SK-N-SH treated with all-trans-retinoic acid at 6 μM for 48 hours (cell line): ENCODE results near the gene SLC35A3.

ENCODE experiments used
- CSDC2 ChIP-seq: fragments of 250-450 bp; sonication (Bioruptor Pico); IDR thresholded peaks from 2 replicates; pipeline ENCODE4 v1.5.0; 2020; ENCODE audit warnings: mild to moderate bottlenecking, moderate library complexity
- ESRRG ChIP-seq: fragments of 250-450 bp; sonication (Bioruptor Pico); IDR thresholded peaks from 2 replicates; pipeline ENCODE4 v1.6.1; 2021; ENCODE audit warnings: mild to moderate bottlenecking
- SNAI2 ChIP-seq: fragments of 250-450 bp; sonication (Bioruptor Pico); IDR thresholded peaks from 2 replicates; pipeline ENCODE4 v1.5.0; 2020; ENCODE audit warnings: mild to moderate bottlenecking, moderate library complexity
- TCF4 ChIP-seq: fragments of 250-450 bp; sonication (Bioruptor Pico); IDR thresholded peaks from 2 replicates; pipeline ENCODE4 v1.8.0; 2021; ENCODE audit warnings: mild to moderate bottlenecking, moderate library complexity, borderline replicate concordance
- TOX ChIP-seq: fragments of 250-450 bp; sonication (Bioruptor Pico); IDR thresholded peaks from 2 replicates; pipeline ENCODE4 v1.8.0; 2021; ENCODE audit warnings: mild to moderate bottlenecking, moderate library complexity, borderline replicate concordance
- ZFP30 ChIP-seq: fragments of 450-650 bp; formaldehyde crosslinking; IDR thresholded peaks from 2 replicates; pipeline ENCODE4 v1.5.0; 2022; ENCODE audit warnings: mild to moderate bottlenecking, moderate library complexity
- ZNF70 ChIP-seq: fragments of 450-650 bp; formaldehyde crosslinking; IDR thresholded peaks from 2 replicates; pipeline ENCODE4 v1.5.0; 2020; ENCODE audit warnings: mild to moderate bottlenecking, moderate library complexity
- TF ChIP-seq, protein P1 (sequence below): fragments of 250-450 bp; sonication (Bioruptor Pico); IDR thresholded peaks from 2 replicates; pipeline ENCODE4 v1.8.0; 2020; ENCODE audit warnings: mild to moderate bottlenecking, moderate library complexity, borderline replicate concordance
- TF ChIP-seq, protein P2 (sequence below): fragments of 250-450 bp; sonication (Bioruptor Pico); IDR thresholded peaks from 2 replicates; pipeline ENCODE4 v1.5.0; 2020; ENCODE audit warnings: mild to moderate bottlenecking, moderate library complexity

DNA sequence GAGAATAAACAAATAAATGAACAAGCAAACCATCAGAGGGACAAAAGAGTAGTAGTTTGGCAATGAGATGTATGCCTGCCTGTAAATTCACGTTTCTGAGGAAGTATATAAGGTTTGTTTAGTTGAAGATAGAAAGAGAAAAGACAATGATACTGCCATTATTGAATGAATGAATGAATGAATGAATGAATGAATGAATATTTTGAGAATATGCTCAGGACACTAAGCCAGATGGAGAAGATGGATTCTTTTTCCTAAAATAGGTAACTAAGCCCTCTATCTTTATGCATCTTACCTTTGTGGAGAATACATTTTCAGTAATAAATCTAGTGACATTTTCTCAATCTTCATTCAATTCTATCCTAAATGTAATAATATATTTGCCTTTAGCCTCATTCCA is 49.4 kb downstream of the SLC35A3 start:
- TF ChIP-seq, protein P1, sequence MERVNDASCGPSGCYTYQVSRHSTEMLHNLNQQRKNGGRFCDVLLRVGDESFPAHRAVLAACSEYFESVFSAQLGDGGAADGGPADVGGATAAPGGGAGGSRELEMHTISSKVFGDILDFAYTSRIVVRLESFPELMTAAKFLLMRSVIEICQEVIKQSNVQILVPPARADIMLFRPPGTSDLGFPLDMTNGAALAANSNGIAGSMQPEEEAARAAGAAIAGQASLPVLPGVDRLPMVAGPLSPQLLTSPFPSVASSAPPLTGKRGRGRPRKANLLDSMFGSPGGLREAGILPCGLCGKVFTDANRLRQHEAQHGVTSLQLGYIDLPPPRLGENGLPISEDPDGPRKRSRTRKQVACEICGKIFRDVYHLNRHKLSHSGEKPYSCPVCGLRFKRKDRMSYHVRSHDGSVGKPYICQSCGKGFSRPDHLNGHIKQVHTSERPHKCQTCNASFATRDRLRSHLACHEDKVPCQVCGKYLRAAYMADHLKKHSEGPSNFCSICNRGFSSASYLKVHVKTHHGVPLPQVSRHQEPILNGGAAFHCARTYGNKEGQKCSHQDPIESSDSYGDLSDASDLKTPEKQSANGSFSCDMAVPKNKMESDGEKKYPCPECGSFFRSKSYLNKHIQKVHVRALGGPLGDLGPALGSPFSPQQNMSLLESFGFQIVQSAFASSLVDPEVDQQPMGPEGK (CRISPR knock-in tag), result no peak
- no peak for TF ChIP-seq ZNF70 (CRISPR knock-in tag)
- TF ChIP-seq ZFP30 (CRISPR knock-in tag), result no peak
- TF ChIP-seq SNAI2, result no peak
- no peak for TF ChIP-seq TOX (CRISPR knock-in tag)
- TF ChIP-seq ESRRG (CRISPR knock-in tag), result no peak
- TF ChIP-seq, protein P2, sequence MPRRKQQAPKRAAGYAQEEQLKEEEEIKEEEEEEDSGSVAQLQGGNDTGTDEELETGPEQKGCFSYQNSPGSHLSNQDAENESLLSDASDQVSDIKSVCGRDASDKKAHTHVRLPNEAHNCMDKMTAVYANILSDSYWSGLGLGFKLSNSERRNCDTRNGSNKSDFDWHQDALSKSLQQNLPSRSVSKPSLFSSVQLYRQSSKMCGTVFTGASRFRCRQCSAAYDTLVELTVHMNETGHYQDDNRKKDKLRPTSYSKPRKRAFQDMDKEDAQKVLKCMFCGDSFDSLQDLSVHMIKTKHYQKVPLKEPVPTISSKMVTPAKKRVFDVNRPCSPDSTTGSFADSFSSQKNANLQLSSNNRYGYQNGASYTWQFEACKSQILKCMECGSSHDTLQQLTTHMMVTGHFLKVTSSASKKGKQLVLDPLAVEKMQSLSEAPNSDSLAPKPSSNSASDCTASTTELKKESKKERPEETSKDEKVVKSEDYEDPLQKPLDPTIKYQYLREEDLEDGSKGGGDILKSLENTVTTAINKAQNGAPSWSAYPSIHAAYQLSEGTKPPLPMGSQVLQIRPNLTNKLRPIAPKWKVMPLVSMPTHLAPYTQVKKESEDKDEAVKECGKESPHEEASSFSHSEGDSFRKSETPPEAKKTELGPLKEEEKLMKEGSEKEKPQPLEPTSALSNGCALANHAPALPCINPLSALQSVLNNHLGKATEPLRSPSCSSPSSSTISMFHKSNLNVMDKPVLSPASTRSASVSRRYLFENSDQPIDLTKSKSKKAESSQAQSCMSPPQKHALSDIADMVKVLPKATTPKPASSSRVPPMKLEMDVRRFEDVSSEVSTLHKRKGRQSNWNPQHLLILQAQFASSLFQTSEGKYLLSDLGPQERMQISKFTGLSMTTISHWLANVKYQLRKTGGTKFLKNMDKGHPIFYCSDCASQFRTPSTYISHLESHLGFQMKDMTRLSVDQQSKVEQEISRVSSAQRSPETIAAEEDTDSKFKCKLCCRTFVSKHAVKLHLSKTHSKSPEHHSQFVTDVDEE (CRISPR knock-in tag), result no peak
- no peak for TF ChIP-seq TCF4 (CRISPR knock-in tag)
- no peak for TF ChIP-seq CSDC2
